ENCODE results near the gene REM2.

Gene REM2

DNA sequence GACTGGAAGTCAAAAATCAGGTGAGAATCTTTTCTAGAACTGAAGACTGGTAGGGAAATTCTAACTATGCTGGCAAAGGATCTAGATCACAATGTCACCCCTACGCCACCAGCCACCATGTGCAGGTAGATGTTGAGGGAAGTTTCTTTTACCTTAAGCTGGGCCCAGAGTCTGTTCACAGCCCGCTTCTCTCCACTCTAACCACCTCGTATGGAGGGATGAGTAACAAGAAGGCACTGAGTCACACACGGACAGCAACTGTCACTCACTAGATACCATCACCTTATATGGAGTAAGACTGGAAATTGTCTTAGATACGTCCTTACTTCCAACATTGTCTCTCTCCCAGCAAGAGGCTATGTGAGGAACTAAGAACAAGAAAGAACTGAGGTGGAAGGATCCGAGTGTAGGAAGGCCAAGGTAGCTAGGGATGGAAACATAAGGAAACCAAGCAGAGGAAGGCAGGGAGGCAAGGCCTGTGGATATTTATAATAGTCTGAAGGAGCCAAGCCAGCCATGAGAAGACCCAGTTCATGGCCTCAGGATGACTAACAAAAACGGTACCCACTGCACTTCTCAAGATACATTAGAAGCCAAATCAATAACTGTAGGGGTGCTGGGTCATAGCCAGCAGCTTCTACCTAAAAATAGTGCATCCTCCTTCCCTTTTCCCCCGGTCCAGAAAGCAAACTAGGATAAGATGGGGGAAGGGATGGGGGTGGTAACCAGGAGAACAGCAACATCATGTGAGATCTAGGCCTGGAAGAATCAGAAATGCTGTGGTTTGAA, 15.5 kb downstream of the REM2 start:
- DNase-seq = no peak

- peak; percentile 56 to 64 for DNase-seq
These were observed 17.2 kb downstream of the REM2 start for GRCh38 chr14:22900081-22900799.

DNA sequence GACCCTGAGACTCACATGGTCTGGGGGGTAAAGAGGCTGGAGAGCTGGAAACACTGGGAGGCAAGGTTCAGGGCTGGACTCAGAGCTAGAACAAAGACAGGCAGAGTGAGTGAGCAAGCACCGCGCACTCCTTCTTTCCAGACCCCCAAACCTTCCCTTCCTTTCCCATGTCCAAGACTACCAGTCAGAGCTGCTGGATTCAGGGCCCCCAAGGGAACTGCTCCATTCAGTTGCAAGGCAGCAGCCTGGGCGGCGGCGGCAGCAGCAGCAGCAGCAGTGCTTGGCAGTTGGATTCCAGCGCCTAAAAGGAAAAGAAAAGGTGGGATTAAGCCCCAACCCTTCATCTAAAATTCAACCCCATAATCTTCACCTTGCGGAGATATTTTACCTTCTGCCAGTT, 18.8 kb downstream of the REM2 start:
- no peak for DNase-seq

DNA sequence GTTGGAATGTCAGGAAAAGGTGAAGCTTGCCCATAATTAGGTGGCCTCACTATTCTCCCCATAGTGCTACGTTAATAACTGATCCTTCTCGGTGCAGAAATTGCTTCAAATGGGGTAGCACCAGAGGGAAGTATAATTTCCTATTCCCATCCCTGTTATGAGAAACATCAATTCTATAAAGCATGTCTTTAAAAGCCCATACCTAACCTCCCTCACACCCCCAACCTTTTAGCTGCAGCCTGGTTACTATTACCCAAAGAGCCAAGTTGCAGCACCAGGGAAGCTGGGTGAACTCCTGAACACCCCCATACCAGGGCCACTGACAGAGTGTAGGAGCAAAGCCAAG, 20.7 kb downstream of the REM2 start:
- no peak for DNase-seq

DNA sequence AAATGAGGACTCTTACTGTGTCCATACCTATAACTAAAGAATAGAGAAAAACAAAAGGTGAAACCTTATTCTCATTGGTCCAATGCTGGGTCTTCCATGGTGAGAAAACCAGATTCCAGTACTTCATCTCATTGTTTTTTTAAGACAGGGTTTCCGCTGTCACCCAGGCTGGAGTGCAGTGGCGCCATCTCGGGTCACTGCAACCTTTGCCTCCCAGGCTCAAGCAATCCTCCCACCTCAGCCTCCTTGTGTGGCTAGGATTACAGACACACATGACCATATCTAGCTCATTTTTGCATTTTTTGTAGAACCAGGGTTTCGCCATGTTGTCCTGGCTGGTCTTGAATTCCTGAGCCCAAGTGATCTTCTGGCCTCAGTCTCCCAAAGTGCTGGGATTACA, 22.6 kb downstream of the REM2 start:
- DNase-seq = no peak

GRCh38 chr14:22906073-22906472, 23.1 kb downstream of the REM2 start:
- DNase-seq = no peak

- DNase-seq = no peak
These were observed 24.4 kb downstream of the REM2 start for GRCh38 chr14:22907429-22907828.

DNA sequence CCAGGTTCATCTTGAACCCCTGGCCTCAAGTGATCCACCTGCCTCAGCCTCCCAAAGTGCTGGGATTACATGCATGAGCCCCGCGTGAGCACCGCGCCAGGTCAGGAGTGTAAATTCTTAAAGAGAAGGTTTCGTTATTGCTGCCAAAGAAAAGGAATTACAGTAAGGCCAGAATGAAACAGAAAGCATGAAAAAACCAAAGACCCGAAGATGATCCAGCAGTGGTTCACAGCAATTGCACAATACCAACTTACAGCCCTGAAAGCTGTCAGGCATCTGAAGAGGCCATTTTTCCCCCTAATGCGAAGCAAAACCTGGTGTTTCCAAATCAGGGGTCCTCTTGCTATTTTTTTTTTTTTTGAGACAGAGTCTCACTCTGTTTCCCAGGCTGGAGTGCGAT, 25.6 kb downstream of the REM2 start:
- peak in 1 of 2 donors; percentile 19 for DNase-seq

DNA sequence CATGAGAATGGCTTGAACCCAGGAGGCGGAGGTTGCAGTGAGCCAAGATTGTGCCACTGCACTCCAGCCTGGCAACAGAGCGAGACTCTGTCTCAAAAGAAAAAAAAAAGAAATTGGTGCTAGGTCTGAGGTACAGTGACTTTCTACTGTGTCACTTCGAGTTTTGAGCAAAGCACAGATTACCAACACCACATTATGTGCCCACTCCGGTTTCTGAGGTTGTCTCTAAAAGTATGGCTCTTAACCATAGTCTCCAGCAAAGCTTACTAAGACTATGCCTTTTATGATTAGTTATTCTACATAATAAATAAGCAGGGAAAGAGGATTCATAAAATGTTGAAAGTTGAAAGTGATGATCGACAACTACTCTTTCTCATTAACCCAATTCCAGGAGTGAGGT, 27.9 kb downstream of the REM2 start:
- DNase-seq = no peak

- peak; percentile 47 to 68 for DNase-seq
These were observed 31.8 kb downstream of the REM2 start for GRCh38 chr14:22914836-22915235.

DNA sequence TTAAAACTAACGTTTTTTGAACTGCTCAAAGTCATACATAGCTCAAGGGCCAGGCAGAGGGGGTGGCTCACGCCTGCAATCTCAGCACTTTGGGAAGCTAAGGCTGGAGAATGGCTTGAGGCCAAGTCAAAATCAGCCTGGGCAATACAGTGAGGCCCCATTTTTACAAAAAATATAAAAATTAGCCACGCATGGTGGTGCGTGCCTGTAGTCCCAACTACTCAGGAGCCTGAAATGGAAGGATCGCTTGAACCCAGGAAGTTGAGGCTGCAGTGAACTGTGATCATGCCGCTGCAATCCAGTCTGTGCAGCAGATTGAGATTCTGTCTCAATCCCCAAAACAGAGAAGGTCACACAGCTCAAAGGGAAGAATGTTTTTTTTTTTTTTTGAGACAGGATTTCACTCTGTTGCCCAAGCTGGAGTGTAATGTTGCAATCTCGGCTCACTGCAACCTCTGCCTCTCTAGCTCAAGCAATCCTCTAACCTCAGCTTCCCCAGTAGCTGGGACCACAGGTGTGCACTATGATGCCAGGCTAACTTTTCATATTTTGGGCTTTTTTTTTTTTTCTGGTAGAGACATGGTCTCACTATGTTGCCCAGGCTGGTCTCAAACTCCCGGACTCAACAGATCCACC, 33.0 kb downstream of the REM2 start:
- DNase-seq = peak; percentile 85 to 92

DNA sequence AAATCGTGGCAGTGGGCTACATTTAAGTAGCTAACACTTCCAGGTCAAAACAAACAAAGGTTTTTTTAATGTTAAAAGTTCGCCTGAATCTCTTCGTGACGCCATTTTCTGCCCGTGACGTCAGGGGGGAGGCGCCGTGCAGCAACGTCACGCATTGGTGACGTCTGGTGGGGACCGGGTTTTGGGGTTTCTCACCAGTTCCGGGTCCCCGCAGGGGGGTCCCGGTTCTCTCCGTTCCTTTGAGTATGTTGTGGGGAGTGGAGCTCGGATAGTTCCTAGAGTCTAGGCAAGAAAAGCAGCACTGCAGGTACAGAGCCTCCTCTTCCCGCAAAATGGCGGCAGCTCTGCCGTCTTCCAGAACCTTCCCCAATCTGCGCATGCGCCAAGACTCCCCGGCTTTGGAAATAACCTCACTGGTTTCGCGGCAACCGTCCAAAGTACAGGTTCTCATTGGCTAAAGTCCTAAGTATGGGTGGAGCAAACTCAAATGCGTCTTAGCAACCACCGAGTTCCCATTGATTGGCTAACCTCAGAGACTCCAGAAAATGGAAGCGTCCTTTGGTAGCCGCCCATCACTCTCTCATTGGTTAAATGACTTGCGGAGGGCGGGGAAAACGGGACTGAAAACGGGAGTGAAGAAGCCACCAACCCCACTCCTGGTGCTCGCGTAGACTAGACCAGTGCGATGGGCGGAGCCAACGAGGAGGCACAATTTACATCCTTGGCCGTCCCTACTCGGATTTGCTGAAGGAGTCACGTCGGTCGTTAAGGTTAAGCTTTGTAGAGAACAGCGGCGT, 36.0 kb downstream of the REM2 start, which contains the start of gene RBM23:
Gene RBM23 (minus strand): TSS at position 346 of the 797 bp plus-strand sequence.
- DNase-seq = peak; percentile 100

DNA sequence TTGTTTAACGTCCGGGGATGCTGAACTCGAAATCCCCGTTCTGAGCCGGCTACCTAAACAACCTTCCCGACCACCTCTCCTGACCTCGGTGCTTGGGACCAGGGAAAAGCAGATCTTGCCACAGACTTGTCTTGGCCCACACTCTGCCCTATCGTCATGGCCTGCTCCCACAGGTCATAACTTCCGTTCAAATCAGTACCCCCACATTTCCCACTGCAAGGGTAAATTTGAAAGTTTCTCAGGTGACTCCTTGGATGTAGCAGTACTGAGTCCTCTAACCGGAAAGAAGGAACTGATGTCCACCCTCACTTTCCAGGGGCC, 36.5 kb downstream of the REM2 start:
- no peak for DNase-seq

- no peak for DNase-seq
These were observed 37.7 kb downstream of the REM2 start for GRCh38 chr14:22920697-22921096.

DNA sequence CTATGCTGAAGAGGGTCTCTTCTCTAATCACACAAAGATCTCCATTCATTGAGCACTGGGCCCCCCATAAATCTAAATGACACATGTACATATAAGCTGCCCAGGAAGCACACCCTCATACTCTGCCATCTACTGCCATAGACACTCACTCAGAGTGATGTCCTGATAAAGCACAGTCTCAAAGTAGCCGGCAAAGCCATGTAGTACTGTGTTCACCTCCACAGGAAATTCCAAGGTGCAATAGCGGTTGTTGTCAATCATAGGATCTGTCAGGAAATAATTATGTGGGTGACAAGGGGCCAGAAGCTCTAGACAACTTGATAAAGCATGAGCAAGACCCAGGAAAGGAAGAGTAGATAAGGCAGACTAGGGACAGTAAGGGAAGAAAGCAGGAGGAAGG, 39.3 kb downstream of the REM2 start:
- no peak for DNase-seq

GRCh38 chr14:22923746-22924145, 40.7 kb downstream of the REM2 start:
- no peak for DNase-seq

GRCh38 chr14:22925513-22925912, 42.5 kb downstream of the REM2 start:
- DNase-seq = no peak

- DNase-seq = no peak
These were observed 43.3 kb downstream of the REM2 start for GRCh38 chr14:22926316-22926715.

DNA sequence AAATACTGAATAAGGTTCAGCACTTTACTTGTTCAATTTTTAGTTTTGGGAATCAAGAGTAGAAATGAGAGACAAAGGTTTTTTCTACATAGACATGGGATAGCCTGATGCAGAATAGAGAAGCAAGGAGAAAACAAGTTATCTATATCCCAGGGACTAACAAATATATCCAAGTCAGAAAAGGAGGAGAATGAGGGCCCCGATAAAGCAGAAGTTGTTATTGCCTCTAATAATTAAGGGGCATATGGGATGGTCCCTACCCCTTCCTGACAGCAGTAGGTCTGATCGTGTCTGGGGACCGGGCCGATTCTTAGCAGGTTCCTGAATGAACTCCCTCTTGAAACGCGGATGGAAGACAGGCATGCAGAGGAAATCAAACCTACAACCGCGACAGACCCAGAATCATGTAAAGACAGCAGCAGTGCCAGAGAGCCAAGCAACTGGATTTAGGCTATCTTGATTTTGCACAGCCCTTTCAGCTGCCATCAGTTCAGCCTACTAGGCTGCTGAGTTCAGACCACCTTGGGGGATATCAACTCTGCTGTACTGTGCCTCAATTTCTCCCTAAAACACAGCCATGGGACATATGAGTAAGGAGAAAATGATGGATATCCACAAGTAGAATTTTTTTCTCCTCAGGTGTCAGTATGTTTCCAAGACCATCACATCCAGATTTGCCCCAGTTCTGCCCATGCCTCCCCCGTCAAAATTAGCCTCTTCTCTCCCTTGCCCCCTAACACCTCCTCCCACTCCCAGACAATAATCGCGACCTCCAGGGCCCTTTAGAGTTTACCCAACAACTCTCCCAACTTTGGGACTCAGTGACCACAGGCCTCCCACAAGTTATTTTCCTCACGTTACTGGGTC, 45.4 kb downstream of the REM2 start:
- no peak for DNase-seq

GRCh38 chr14:22929104-22929960, 46.3 kb downstream of the REM2 start, which contains the start of gene PRMT5:
TSS of gene PRMT5 (minus strand) at chr14:22929376. CDS start at chr14:22929361, 15 bp downstream.
- DNase-seq = peak; percentile 100

DNA sequence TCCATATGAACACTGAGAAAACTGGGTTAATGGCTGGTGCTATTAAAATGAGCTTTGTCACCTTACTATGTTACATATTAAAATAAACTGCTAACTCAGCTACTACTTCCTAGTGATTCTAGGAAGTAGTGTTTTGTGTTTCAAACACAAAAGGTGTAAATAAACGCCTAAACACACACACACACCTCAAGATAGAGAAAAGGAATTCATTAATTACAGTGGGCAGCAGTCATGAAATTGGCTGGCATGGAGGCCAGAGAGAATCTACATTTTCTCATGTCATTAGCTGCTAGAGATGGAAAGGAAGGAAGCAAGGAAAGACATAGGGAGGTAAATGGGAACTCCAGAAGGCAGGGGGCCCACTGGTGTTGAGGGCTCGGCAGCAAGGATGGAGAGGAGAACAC, 46.9 kb downstream of the REM2 start:
- DNase-seq = no peak
